HepG2 (cell line): ENCODE measurements around the gene ARL16. TPM values are rescaled to one million over a fixed set of nuclear protein-coding genes. Genes with fewer than 3 reads are reported as not detected.

Experiments used
- ATAC-seq: fragments of 200-7000 bp; cut with Tn5 transposase; 3 replicates; pipeline ENCODE4 v1.9.1; 2020; ENCODE audit warnings: mild to moderate bottlenecking, moderate library complexity
- BruUV-seq: library from RNA; stranded (reverse); fragments of 400-500 nt; replicated peaks from 2 replicates; lab custom pipeline; 2021; lab: Mats Ljungman, UMichigan
- CTCF ChIA-PET: fragments of 300-600 bp; formaldehyde crosslinking; extraction: SDS; loops from one replicate; lab custom pipeline; 2021; ENCODE audit warnings: low total read pairs, inconsistent platforms, low intra/inter-chr PET ratio; lab: Yijun Ruan, JAX
- POLR2A ChIA-PET: fragments of 350-600 bp; sonication (Branson Sonifier 250); formaldehyde crosslinking; loops from one replicate; lab custom pipeline; 2020; ENCODE audit warnings: antibody characterized with exemption, inconsistent platforms; lab: Yijun Ruan, JAX
- DNase-seq: peaks from one replicate; pipeline ENCODE4 v3.0.0-alpha.2; 2015; ENCODE audit warnings: low spot score
- FAIRE-seq: peaks from 3 replicates; lab custom pipeline; 2011; peaks lifted over from hg19 to GRCh38; lab: Jason Lieb, UNC
- H2AFZ ChIP-seq: one replicate; pipeline ENCODE4 v1.6.1; 2011; ENCODE audit warnings: low read length, inconsistent platforms
- H3K27ac ChIP-seq: fragments of 300-600 bp; 3 replicates; pipeline ENCODE4 v1.8.0; 2011; ENCODE audit warnings: mixed run types, mild to moderate bottlenecking, mixed read lengths, low read length, inconsistent platforms; ENCODE audit not compliant: insufficient read depth; ENCODE audit errors: extremely low read length
- H3K27me3 ChIP-seq, 2 experiments: fragments of 200-600 bp in 1 of 2; 2 replicates in 1 of 2; 3 replicates in 1 of 2; pipeline versions ENCODE4 v1.6.0 to v1.8.0; 2011; ENCODE audit warnings: low read length in 2 of 2, mild to moderate bottlenecking in 2 of 2, moderate library complexity in 2 of 2, inconsistent platforms in 1 of 2; ENCODE audit not compliant: insufficient read depth in 2 of 2, control insufficient read depth in 1 of 2
- H3K36me3 ChIP-seq, 2 experiments: fragments of 200-600 bp in 1 of 2; replicated peaks in 1 of 2; 2 replicates in 1 of 2; 3 replicates in 1 of 2; pipeline versions ENCODE4 v1.5.1 to v1.8.0; 2011; ENCODE audit warnings: low read length in 2 of 2, inconsistent platforms in 1 of 2; ENCODE audit not compliant: insufficient read depth in 2 of 2, control insufficient read depth in 1 of 2
- H3K4me1 ChIP-seq: 2 replicates; pipeline ENCODE4 v1.5.1; 2012; ENCODE audit warnings: low read length, inconsistent platforms; ENCODE audit not compliant: insufficient read depth
- H3K4me2 ChIP-seq: 2 replicates; pipeline ENCODE4 v1.6.0; 2011; ENCODE audit warnings: low read depth, low read length, inconsistent platforms
- H3K4me3 ChIP-seq, 3 experiments: fragments of 200-600 bp in 1 of 3; sonication (generic), shearing (Covaris generic) in 1 of 3; replicated peaks in 1 of 3; 2 replicates each; pipeline ENCODE4 v1.5.1; 2011 to 2016; ENCODE audit warnings: low read length in 3 of 3, inconsistent platforms in 2 of 3, low read depth in 2 of 3, mild to moderate bottlenecking in 2 of 3, control low read depth in 1 of 3, mixed read lengths in 1 of 3; ENCODE audit not compliant: insufficient read depth in 1 of 3
- H3K79me2 ChIP-seq: one replicate; pipeline ENCODE4 v1.6.1; 2011; ENCODE audit warnings: low read length, inconsistent platforms; ENCODE audit not compliant: insufficient read depth
- H3K9ac ChIP-seq: 2 replicates; pipeline ENCODE4 v1.6.0; 2011; ENCODE audit warnings: mild to moderate bottlenecking, low read depth, low read length, inconsistent platforms; ENCODE audit not compliant: insufficient read depth
- H3K9me3 ChIP-seq: 2 replicates; pipeline ENCODE4 v1.5.1; 2012; ENCODE audit warnings: mild to moderate bottlenecking, low read length
- H4K20me1 ChIP-seq: 2 replicates; pipeline ENCODE4 v1.6.0; 2011; ENCODE audit warnings: inconsistent platforms, mild to moderate bottlenecking, low read length, moderate library complexity; ENCODE audit not compliant: insufficient read depth
- CBFB ChIP-seq: sonication (generic); formaldehyde crosslinking; IDR thresholded peaks from 2 replicates; pipeline ENCODE4 v1.4.0; 2020; ENCODE audit warnings: missing genetic modification reagents
- HES4 ChIP-seq: sonication (generic); formaldehyde crosslinking; IDR thresholded peaks from 2 replicates; pipeline ENCODE4 v1.9.0; 2021; ENCODE audit warnings: mild to moderate bottlenecking, missing genetic modification reagents, borderline replicate concordance
- HIVEP1 ChIP-seq: sonication (generic); formaldehyde crosslinking; IDR thresholded peaks from 2 replicates; pipeline ENCODE4 v1.4.0; 2020; ENCODE audit warnings: mild to moderate bottlenecking, missing genetic modification reagents
- HNF4A ChIP-seq: sonication (generic); formaldehyde crosslinking; IDR thresholded peaks from 2 replicates; pipeline ENCODE4 v1.4.0; 2020; ENCODE audit warnings: missing genetic modification reagents
- IRX3 ChIP-seq: sonication (generic); formaldehyde crosslinking; IDR thresholded peaks from 2 replicates; pipeline ENCODE4 v1.8.1; 2023; ENCODE audit warnings: mild to moderate bottlenecking, low read depth, missing genetic modification reagents, borderline replicate concordance
- KMT2B ChIP-seq: IDR thresholded peaks from 2 replicates; pipeline ENCODE4 v1.6.1; 2016; ENCODE audit warnings: missing genetic modification reagents, missing compliant biosample characterization
- MED8 ChIP-seq: sonication (generic); formaldehyde crosslinking; IDR thresholded peaks from 2 replicates; pipeline ENCODE4 v1.8.1; 2023; ENCODE audit warnings: mild to moderate bottlenecking, missing genetic modification reagents; ENCODE audit not compliant: insufficient replicate concordance
- NCOA1 ChIP-seq: sonication (generic); formaldehyde crosslinking; IDR thresholded peaks from 2 replicates; pipeline ENCODE4 v1.9.0; 2021; ENCODE audit warnings: missing genetic modification reagents
- PAF1 ChIP-seq: IDR thresholded peaks from 2 replicates; pipeline ENCODE4 v1.6.1; 2016; ENCODE audit warnings: missing genetic modification reagents, missing compliant biosample characterization
- ZBTB26 ChIP-seq: IDR thresholded peaks from 2 replicates; pipeline ENCODE4 v1.6.1; 2016; ENCODE audit warnings: missing compliant biosample characterization, missing genetic modification reagents, borderline replicate concordance
- ZNF180 ChIP-seq: sonication (generic); formaldehyde crosslinking; IDR thresholded peaks from 2 replicates; pipeline ENCODE4 v1.4.0; 2020; ENCODE audit warnings: low read depth, missing genetic modification reagents, borderline replicate concordance
- ZNF263 ChIP-seq: sonication (generic); formaldehyde crosslinking; IDR thresholded peaks from 2 replicates; pipeline ENCODE4 v1.4.0; 2020; ENCODE audit warnings: missing genetic modification reagents
- ZNF616 ChIP-seq: sonication (generic); formaldehyde crosslinking; IDR thresholded peaks from 2 replicates; pipeline ENCODE4 v1.5.0; 2020; ENCODE audit warnings: low read depth, mild to moderate bottlenecking, missing genetic modification reagents
- ZSCAN12 ChIP-seq: sonication (generic); formaldehyde crosslinking; IDR thresholded peaks from 2 replicates; pipeline ENCODE4 v1.9.0; 2021; ENCODE audit warnings: mild to moderate bottlenecking, missing genetic modification reagents
- WGBS: methylation state at CpG from one replicate; pipeline ENCODE4 v1.1.6; 2017; ENCODE audit warnings: low lambda C conversion rate; 5-methylcytosine and 5-hydroxymethylcytosine counted together
- in situ Hi-C: cut with HindIII; loops from 2 replicates; pipeline ENCODE4 v1.10.0; 2017; ENCODE audit warnings: low pct_unique_long_range_greater_than_20kb; ENCODE audit not compliant: extremely low pct_ligation_motif_present
- intact Hi-C: fragments of 100-400 bp; cut with micrococcal nuclease; formaldehyde crosslinking; loops from one replicate; pipeline ENCODE4 v1.10.0; 2022; ENCODE audit not compliant: unreplicated experiment
- polyA plus RNA-seq, 8 experiments: library from polyadenylated mRNA; depleted of rRNA in 3 of 8; stranded (reverse) in 7 of 8; unstranded in 1 of 8; fragments of >200 nt; fragmentation: Illumina TruSeq in 4 of 8; extraction: Trizol in 4 of 8; gene quantifications; 2 replicates each; pipeline versions ENCODE4 v1.2.1 to v1.2.3, GENCODE V29; 2011 to 2016; ENCODE audit warnings: low read depth in 4 of 8, missing spikeins in 1 of 8, mixed read lengths in 1 of 8; ENCODE audit not compliant: insufficient read depth in 1 of 8
- total RNA-seq, 5 experiments: library from RNA; depleted of rRNA; stranded (reverse); fragments of >200 nt; fragmentation: Illumina TruSeq; extraction: Trizol; gene quantifications; 2 replicates each; pipeline ENCODE4 v1.2.3, GENCODE V29; 2016; ENCODE audit warnings: low read depth in 1 of 5
- TF ChIP-seq, protein P1 (sequence below): sonication (generic); formaldehyde crosslinking; IDR thresholded peaks from 2 replicates; pipeline ENCODE4 v1.4.0; 2020; ENCODE audit warnings: missing genetic modification reagents
- TF ChIP-seq, protein P2 (sequence below): sonication (generic); formaldehyde crosslinking; IDR thresholded peaks from 2 replicates; pipeline ENCODE4 v1.5.0; 2020; ENCODE audit warnings: mild to moderate bottlenecking, missing genetic modification reagents

Gene ARL16
- total and polyA plus RNA-seq, 2 of the 13 experiments (the other 11 are each of a cell fraction or from before 2014, with no cell fraction given), result 20.8 to 30.8 TPM

DNA sequence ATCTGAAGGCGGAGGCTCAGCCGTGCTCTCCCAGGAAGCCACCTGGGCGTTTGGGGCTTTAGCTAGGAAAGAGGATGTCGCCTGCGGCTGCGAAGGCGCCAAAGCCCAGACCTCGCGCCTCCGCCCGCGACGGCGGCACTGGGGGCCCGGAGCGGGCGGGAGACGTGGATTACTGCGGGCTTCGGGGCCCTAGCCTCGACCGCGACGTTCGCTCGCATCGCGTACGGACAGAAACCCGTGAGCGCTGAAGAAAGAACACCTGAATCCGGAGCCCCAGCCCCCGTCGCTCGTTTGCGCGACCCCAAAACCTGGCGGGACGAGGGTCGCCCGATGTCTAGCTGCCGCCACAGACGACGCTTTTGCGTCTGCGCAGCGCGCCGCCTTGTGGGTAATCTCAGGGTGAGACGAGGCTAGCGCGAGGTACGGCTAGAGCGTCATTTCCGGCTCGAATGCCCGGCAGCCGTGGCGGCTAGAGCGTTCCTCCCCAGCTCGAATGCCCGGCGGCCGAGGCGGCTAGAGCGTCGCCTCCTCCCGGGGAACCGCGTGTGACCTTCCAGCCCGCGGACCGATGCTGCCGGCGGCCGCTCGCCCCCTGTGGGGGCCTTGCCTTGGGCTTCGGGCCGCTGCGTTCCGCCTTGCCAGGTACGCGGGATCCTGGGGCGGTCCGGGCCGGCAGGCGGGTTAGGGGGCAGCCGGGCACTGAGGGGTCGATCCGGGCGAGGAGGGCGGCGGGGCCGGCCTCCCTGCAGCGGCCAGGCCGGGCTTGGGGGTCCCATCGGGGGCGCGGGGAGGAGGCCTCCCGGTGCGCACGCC lies 19.5 kb upstream of the ARL16 start, which contains the start of gene MRPL12:
Gene MRPL12 (plus strand): TSS at position 434 of the 813 bp plus-strand sequence. CDS start 135 bp downstream, at position 569.
- DNase-seq, result peak; percentile 91
- Histone ChIP-seq H3K36me3 (peaks cover 28 to 54% of the 10 kb centered on the region in 2 experiments), H3K4me1 (peaks cover 33% of the 10 kb centered on the region), H3K27me3 (no peaks in the 10 kb centered on the region; a peak in 1 of 5 replicates), H3K4me3 (peak within 1 kb of the TSS; percentile 92 to 93 (median 92)), H3K27ac (peak within 1 kb of the TSS; percentile 93), H3K9ac (peak within 1 kb of the TSS; percentile 99), H4K20me1 (peaks cover 15% of the 10 kb centered on the region), H3K4me2 (peak within 1 kb of the TSS; percentile 91), H3K9me3 (no peaks in the 10 kb centered on the region), H2AFZ (no peak within 1 kb of the TSS), H3K79me2 (peaks cover 58% of the 10 kb centered on the region)
- ATAC-seq, result peak; percentile 82
- intact Hi-C loops, result loop anchor here (1.0 to 5.0 kb wide), 2 partner anchors 9 to 36 kb away; partner anchors contain the start of genes CCDC137, OXLD1 and SLC25A10
- POLR2A ChIA-PET, result interaction anchor here (0.7 to 4.9 kb wide), 26 partner anchors 9 to 399 kb away, joined by 3 to 143 read pairs (median 4); partner anchors contain the start of genes ACTG1, ARL16, CCDC137 and CENPX
- in situ Hi-C loops, result no loop called here
- FAIRE-seq, result peak; percentile 97
- WGBS, result 0% methylated on average over 44 of the region's 102 CpGs
- no TSS peak for BruUV-seq
- CTCF ChIA-PET, result no interaction called here
- TF ChIP-seq ZSCAN12 (CRISPR knock-in tag) (no peak; the same call in 1 of the 2 replicates), ZNF180 (CRISPR knock-in tag) (0 out of 2 replicates have a peak, but pooled peaks have one; percentile 19), HIVEP1 (CRISPR knock-in tag) (no peak; the same call in 1 of the 2 replicates), ZBTB26 (CRISPR knock-in tag) (0 out of 2 replicates have a peak, but pooled peaks have one; percentile 65), HNF4A (peak; percentile 57), MED8 (CRISPR knock-in tag) (peak; percentile 81), ZNF616 (CRISPR knock-in tag) (peak; percentile 76; the same call in 1 of the 2 replicates), CBFB (CRISPR knock-in tag) (peak; percentile 98), ZNF263 (CRISPR knock-in tag) (0 out of 2 replicates have a peak, but pooled peaks have one; percentile 34), IRX3 (CRISPR knock-in tag) (peak; percentile 73), HES4 (CRISPR knock-in tag) (peak; percentile 90; the same call in 1 of the 2 replicates), PAF1 (CRISPR knock-in tag) (no peak), KMT2B (CRISPR knock-in tag) (peak; percentile 95), NCOA1 (CRISPR knock-in tag) (peak; percentile 83; the same call in 1 of the 2 replicates)
- TF ChIP-seq, protein P1, sequence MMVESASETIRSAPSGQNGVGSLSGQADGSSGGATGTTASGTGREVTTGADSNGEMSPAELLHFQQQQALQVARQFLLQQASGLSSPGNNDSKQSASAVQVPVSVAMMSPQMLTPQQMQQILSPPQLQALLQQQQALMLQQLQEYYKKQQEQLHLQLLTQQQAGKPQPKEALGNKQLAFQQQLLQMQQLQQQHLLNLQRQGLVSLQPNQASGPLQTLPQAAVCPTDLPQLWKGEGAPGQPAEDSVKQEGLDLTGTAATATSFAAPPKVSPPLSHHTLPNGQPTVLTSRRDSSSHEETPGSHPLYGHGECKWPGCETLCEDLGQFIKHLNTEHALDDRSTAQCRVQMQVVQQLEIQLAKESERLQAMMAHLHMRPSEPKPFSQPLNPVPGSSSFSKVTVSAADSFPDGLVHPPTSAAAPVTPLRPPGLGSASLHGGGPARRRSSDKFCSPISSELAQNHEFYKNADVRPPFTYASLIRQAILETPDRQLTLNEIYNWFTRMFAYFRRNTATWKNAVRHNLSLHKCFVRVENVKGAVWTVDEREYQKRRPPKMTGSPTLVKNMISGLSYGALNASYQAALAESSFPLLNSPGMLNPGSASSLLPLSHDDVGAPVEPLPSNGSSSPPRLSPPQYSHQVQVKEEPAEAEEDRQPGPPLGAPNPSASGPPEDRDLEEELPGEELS (CRISPR knock-in tag), result peak; percentile 79
- TF ChIP-seq, protein P2, sequence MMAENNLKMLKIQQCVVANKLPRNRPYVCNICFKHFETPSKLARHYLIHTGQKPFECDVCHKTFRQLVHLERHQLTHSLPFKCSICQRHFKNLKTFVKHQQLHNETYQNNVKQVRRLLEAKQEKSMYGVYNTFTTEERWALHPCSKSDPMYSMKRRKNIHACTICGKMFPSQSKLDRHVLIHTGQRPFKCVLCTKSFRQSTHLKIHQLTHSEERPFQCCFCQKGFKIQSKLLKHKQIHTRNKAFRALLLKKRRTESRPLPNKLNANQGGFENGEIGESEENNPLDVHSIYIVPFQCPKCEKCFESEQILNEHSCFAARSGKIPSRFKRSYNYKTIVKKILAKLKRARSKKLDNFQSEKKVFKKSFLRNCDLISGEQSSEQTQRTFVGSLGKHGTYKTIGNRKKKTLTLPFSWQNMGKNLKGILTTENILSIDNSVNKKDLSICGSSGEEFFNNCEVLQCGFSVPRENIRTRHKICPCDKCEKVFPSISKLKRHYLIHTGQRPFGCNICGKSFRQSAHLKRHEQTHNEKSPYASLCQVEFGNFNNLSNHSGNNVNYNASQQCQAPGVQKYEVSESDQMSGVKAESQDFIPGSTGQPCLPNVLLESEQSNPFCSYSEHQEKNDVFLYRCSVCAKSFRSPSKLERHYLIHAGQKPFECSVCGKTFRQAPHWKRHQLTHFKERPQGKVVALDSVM (CRISPR knock-in tag), result peak; percentile 27; the same call in 1 of the 2 replicates
